C4-2B (cell line): ENCODE results near the gene CDKN2AIPNL.

Source experiments
- ZFX ChIP-seq: fragments of 450-650 bp; IDR thresholded peaks from 2 replicates; pipeline ENCODE4 v1.6.1; 2017
- TF ChIP-seq, protein P1 (sequence below): fragments of 450-650 bp; conservative IDR thresholded peaks from 2 replicates; pipeline ENCODE4 v1.5.1; 2017; ENCODE audit warnings: mild to moderate bottlenecking

GRCh38 chr5:134444941-134445471 lies 33.3 kb upstream of the CDKN2AIPNL start:
- TF ChIP-seq, protein P1, sequence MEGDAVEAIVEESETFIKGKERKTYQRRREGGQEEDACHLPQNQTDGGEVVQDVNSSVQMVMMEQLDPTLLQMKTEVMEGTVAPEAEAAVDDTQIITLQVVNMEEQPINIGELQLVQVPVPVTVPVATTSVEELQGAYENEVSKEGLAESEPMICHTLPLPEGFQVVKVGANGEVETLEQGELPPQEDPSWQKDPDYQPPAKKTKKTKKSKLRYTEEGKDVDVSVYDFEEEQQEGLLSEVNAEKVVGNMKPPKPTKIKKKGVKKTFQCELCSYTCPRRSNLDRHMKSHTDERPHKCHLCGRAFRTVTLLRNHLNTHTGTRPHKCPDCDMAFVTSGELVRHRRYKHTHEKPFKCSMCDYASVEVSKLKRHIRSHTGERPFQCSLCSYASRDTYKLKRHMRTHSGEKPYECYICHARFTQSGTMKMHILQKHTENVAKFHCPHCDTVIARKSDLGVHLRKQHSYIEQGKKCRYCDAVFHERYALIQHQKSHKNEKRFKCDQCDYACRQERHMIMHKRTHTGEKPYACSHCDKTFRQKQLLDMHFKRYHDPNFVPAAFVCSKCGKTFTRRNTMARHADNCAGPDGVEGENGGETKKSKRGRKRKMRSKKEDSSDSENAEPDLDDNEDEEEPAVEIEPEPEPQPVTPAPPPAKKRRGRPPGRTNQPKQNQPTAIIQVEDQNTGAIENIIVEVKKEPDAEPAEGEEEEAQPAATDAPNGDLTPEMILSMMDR = no peak
- TF ChIP-seq ZFX = no peak
